GM12865 (cell line): ENCODE results near the gene MSANTD4.

ENCODE experiments used
- DNase-seq: peaks from one replicate; pipeline ENCODE4 v3.0.0; 2010; ENCODE audit warnings: low read depth
- H3K4me3 ChIP-seq: 2 replicates; pipeline ENCODE4 v1.5.1; 2011; ENCODE audit warnings: mild to moderate bottlenecking, low read depth, low read length, control low read depth
- TF ChIP-seq, protein P1 (sequence below): IDR thresholded peaks from 2 replicates; pipeline ENCODE4 v1.5.1; 2011; ENCODE audit warnings: low read length, control low read depth, low read depth, inconsistent platforms; ENCODE audit not compliant: insufficient read depth; ENCODE audit errors: missing control alignments

MSANTD4 gene

DNA sequence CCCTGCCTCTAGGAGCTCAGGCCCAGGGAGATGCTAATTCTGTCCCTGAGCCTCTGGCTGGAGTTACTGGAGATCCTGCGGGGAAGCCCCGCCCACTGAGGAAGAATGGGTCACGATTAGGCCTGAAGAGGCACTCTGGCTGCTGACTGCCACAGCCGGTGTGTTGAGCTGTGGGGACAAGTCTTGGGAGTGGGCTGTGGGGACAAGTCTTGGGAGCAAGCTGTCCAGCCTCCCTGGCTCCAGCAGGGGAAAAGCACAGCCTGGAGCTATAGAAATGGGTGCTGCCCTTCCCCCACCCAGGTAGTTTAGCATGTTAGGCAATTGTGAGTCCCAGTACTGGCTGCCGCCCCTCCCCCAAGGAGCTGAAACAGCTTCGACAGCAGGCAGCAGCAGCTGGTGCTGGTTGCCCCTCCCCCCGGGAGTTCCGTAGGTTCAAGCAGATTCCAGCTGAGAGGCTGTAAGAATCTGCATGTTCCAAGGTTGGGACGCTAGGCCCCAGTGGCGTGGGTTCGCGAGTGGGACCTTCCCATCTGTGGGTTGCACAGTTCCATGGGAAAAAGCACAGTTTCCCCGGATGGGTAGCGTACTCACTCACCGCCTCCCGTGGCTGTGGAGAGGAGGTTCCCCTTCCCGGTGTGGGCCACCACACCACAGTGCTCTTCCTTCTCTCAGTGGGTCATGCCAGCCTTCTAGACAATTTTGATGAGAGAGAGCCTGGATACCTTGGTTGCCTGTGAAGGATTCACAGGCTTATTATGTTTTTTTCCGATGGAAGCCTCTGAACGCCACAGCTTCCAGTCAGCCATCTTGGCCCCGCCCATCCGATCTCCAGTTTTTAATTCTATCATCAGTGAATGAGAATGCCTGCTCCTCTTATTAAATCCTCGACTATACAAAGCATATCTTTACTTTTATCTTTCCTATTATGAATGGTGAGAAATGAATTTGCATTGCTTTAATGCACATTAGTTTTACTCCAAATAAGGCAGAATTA is 61.5 kb downstream of the MSANTD4 start:
- TF ChIP-seq, protein P1, sequence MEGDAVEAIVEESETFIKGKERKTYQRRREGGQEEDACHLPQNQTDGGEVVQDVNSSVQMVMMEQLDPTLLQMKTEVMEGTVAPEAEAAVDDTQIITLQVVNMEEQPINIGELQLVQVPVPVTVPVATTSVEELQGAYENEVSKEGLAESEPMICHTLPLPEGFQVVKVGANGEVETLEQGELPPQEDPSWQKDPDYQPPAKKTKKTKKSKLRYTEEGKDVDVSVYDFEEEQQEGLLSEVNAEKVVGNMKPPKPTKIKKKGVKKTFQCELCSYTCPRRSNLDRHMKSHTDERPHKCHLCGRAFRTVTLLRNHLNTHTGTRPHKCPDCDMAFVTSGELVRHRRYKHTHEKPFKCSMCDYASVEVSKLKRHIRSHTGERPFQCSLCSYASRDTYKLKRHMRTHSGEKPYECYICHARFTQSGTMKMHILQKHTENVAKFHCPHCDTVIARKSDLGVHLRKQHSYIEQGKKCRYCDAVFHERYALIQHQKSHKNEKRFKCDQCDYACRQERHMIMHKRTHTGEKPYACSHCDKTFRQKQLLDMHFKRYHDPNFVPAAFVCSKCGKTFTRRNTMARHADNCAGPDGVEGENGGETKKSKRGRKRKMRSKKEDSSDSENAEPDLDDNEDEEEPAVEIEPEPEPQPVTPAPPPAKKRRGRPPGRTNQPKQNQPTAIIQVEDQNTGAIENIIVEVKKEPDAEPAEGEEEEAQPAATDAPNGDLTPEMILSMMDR = no peak
- DNase-seq = no peak
- no peak overlapping the region for H3K4me3 ChIP-seq
